Activated CD4-positive, alpha-beta T cell treated with anti-CD3 and anti-CD28 coated beads, Interleukin-2, amount 50 U/mL, for 48 hours (primary cell): ENCODE data around the gene POLR2A.
A peak's percentile ranks its signal among the peaks of the same experiment; 100 is the strongest.
"Not testable (repeated sequence)": the region's sequence is repeated elsewhere in the genome, so short reads cannot be mapped to it uniquely, and the experiment has no call there.

Source experiments
- DNase-seq, 2 experiments: peaks; one replicate each; pipeline ENCODE4 v3.0.0-alpha.2; 2020

POLR2A gene

GRCh38 chr17:7479213-7480088 lies 4.7 kb upstream of the POLR2A start, which contains the start of gene ZBTB4:
Gene ZBTB4 (minus strand): TSS chr17:7479631. CDS start chr17:7466801, 12,830 bp downstream.
- DNase-seq, result peak; percentile 49 to 58

GRCh38 chr17:7480089-7480384 lies 4.1 kb upstream of the POLR2A start:
- no peak for DNase-seq

GRCh38 chr17:7481275-7481674 lies 2.9 kb upstream of the POLR2A start, which contains the start of gene SLC35G6:
Gene SLC35G6 (plus strand): TSS chr17:7481446. CDS start chr17:7481517, 71 bp downstream.
- not testable (repeated sequence) for DNase-seq

GRCh38 chr17:7481842-7482741 lies 2.1 kb upstream of the POLR2A start:
- DNase-seq, result not testable (repeated sequence)

- not testable (repeated sequence) for DNase-seq
These were observed 1.5 kb upstream of the POLR2A start for GRCh38 chr17:7482742-7483088.

- DNase-seq, result peak; percentile 96
These were observed 705 bp upstream of the POLR2A start for GRCh38 chr17:7483255-7484066.

- no peak for DNase-seq
These were observed 782 bp downstream of the POLR2A start for GRCh38 chr17:7484919-7485377.

GRCh38 chr17:7486181-7486580 lies 2.0 kb downstream of the POLR2A start:
- no peak for DNase-seq

GRCh38 chr17:7490144-7490543 lies 6.0 kb downstream of the POLR2A start:
- DNase-seq, result no peak

- DNase-seq, result no peak
These were observed 7.4 kb downstream of the POLR2A start for GRCh38 chr17:7491583-7491982.

GRCh38 chr17:7493941-7494340 lies 9.8 kb downstream of the POLR2A start:
- no peak for DNase-seq

GRCh38 chr17:7495906-7496434 lies 11.8 kb downstream of the POLR2A start:
- DNase-seq, result no peak

GRCh38 chr17:7496470-7497183 lies 12.5 kb downstream of the POLR2A start:
- no peak for DNase-seq

GRCh38 chr17:7497228-7497627 lies 13.1 kb downstream of the POLR2A start:
- no peak for DNase-seq

GRCh38 chr17:7497636-7498035 lies 13.5 kb downstream of the POLR2A start:
- DNase-seq, result no peak

- no peak for DNase-seq
These were observed 15.0 kb downstream of the POLR2A start for GRCh38 chr17:7499161-7499560.

GRCh38 chr17:7501729-7502128 lies 17.6 kb downstream of the POLR2A start:
- no peak for DNase-seq

GRCh38 chr17:7502171-7502847 lies 18.1 kb downstream of the POLR2A start:
- no peak for DNase-seq

- DNase-seq, result no peak
These were observed 18.8 kb downstream of the POLR2A start for GRCh38 chr17:7502987-7503386.

- no peak for DNase-seq
These were observed 19.4 kb downstream of the POLR2A start for GRCh38 chr17:7503521-7503920.

GRCh38 chr17:7508145-7508544 lies 24.0 kb downstream of the POLR2A start:
- no peak for DNase-seq
